T follicular helper cell (primary cell): Measurements from ENCODE around the gene FAM43A.

Experiments
- DNase-seq: peaks from one replicate; pipeline ENCODE4 v3.0.0-alpha.2; 2020; ENCODE audit warnings: low read depth

Gene FAM43A

DNA sequence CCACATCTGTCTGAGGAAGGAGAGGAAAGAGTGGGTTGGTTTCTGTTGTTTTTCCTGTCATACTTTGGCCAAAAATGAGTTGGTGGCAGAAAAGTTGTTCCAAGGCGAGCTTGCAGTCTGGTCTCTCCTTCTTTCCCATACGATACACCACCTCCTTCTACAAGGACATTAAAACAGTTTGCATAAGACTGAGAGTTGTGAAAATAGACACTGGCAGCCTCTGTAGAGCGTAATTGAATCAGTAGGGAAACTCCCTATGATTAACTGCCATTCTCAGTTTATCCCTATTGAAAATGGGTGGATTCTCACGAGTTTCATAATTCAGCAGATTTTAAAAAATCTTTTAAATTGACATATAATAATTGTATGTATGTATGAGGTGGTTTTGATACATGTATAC is 10.0 kb upstream of the FAM43A start:
- no peak for DNase-seq

DNA sequence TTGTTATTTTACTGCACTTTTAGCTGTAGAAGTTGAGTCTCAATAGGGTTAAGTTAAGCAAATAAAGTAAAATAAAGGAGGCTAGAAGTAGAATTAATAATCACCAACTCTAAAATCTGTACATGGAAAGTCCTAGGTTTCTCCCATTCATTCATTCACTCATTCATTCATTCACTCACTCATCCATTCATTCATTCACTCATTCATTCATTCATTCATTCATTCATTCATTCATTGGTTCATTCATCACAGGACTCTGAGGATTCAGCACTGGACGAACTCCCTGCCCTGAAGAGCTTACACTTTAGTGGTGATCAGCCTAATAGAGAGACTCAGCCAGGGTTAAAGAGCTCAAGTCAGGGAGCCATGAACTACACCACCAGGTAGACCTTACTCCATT is 9.2 kb upstream of the FAM43A start:
- DNase-seq = no peak

DNA sequence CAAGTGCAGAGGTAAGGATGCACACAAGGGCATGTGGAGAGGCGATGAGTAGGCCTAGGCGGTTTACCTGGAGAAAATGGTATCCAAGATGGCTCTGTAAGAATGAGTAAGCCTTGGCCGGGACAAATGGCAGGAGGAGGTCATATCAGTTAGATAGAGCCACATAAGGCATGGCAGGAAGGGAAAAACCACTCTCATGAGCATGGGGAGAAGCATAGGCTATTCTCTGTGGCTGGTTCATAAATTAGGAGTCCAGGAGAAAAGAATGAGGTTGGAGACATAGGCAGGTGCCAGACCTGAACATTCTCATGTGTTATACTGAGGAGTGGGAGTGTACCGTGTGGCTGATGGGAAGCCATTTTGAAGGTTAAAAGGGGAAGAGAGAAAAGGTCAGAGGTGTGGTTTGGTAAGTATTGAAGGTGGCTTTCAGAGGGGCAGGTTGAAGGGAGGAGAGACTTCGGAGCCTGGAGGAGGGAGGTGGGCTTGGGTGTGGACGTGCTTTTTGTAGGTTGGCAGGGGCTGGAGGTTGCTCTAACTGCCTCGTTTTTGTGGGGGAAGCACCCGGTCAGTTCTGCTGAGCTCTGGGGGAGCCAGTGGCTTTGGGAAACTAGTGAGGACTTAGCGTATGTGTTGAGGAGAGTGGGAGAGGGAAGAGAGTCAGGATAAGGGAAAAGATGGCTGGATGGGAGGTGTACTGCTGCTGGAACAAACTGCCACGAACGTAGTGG is 4.6 kb upstream of the FAM43A start:
- DNase-seq = no peak

- DNase-seq = no peak
Measured at GRCh38 chr3:194682189-194682693, 3.4 kb upstream of the FAM43A start.

GRCh38 chr3:194682694-194683310 is 2.9 kb upstream of the FAM43A start:
- DNase-seq = peak; percentile 46

- no peak for DNase-seq
Measured at GRCh38 chr3:194683380-194683779, 2.3 kb upstream of the FAM43A start.

GRCh38 chr3:194685065-194685717 is 492 bp upstream of the FAM43A start:
- no peak for DNase-seq

- DNase-seq = no peak
Measured at GRCh38 chr3:194686414-194686815, 732 bp downstream of the FAM43A start.

GRCh38 chr3:194686816-194687637 is 1.3 kb downstream of the FAM43A start:
- no peak for DNase-seq

DNA sequence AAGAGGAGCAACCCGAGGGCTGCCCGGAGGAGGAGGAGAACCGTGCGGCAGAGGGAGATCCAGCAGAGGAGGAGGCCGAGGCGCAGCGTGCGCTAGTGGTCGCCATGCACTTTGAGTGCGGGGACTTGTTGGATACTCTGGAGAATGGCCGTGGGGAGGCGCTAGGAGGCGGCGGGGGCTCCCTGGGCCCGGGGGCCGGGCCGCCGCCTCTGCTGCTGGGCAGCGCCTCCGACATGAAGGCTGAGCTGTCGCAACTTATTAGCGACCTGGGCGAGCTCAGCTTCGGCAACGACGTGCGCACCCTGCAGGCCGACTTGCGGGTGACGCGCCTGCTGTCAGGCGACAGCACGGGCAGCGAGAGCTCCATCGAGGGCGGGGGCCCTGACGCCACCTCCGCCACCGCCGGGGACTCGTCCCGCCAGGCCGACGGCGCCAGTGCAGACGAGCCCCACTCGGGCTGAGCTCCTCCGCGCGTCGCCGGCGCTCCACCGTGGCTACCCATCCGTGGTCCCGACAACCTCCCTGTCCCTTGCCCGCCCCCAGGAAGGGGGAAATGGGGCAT is 2.0 kb downstream of the FAM43A start:
- DNase-seq = peak; percentile 68

DNA sequence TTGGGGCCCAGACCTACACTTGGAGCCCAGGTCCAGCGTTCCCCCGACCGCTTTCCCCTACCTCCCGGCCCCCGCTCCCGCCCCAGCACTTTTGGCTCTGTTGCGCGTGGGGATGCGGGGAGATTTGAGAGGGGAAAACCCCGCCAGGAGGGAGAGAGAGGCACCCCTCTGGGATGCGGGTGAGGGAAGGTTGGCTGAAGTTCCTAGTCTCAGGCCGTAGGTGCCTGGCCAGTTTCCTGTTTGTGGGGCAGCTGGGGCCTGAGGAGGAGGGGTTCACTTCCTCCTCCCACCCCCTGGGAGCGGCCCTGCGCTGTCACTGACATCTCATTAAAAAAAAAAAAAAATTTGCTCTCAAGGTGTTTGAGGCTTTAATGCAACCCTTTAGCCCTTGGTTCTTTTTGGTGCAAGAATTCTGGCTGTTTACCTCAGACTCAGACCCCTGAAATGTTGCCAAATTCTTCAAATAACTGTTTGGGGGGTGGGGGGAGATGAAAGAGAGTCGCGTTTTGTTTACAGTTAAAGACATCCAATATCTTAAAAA is 2.6 kb downstream of the FAM43A start:
- no peak for DNase-seq

DNA sequence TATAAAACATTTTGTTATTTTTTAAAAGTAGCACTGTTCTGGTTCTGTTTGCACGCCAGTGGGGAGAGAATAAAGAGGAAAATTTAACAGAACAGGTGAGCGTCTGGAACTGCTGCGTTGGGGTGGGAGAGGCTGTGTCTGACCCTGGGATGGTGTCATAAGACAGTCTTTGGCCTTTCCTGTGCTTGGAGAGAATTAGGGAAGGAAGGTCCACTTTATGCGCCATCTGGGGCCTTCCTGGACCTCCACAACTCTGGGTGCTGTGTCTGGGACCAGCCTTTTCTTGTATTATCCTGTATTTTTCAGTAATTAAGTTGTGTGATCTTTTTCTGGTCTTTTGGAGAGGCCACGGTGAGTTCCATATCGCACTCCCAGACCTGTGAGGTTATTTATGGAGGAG is 3.3 kb downstream of the FAM43A start:
- no peak for DNase-seq

DNA sequence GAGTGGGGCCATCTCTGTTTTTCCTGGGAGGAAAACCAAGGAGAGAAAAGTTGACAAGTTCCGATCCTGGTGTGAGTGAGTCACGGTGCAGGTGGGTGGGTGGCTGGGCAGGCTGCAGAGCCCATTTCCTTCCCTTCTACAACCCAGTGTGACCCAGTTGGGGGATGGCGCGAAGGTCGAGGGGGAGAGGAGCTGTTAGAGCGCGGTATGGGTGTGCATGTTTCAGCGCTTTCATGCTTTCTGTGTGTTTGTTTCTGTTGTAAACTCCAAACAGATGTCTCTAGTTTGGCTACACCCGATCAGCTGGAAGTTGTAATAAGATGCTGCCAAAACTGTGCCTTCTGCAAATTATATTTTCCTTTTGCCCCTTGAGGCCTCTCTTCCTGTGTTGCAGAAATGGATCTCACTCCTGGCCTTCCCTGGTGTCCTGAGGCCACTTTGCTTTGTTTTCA is 3.8 kb downstream of the FAM43A start:
- no peak for DNase-seq

- DNase-seq = no peak
Measured at GRCh38 chr3:194690501-194691372, 5.1 kb downstream of the FAM43A start.

DNA sequence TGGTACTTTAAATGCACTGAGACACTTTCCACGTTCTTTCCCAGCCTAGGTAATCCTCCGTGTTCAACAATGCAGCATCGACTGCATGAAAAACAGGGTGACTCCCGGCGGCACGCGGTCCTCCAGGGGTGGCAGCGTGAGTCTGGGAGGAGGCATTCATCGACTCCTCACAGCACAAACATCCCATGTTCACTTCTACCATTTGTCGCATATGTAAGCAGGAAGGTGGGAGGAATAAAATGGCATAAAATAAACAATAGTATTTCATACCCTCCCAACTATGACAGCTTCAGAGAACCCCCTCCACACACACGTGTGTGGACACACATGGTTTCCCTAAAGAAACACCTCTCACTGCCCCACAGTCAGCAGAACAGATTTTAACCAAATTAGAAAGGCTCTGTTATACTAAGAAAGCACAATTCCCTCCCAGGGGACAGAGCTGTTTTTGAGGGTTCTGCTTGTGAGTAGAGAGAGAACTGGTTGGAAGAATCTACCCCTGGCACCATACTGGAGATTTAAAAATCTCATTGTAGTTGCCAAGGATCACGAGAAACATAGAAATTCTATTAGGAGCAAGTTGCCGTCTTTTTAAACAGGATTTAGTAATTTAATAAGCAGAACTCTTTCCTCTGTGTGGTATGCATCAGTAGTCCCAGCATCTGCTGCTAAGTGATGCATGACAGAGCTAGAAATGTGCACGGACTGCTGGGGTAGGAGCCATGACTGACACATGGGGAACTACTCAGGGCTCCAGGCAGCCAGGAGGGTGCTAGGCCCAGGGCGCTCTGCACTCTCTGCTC is 6.0 kb downstream of the FAM43A start:
- no peak for DNase-seq

GRCh38 chr3:194696702-194697101 is 11.0 kb downstream of the FAM43A start:
- no peak for DNase-seq

DNA sequence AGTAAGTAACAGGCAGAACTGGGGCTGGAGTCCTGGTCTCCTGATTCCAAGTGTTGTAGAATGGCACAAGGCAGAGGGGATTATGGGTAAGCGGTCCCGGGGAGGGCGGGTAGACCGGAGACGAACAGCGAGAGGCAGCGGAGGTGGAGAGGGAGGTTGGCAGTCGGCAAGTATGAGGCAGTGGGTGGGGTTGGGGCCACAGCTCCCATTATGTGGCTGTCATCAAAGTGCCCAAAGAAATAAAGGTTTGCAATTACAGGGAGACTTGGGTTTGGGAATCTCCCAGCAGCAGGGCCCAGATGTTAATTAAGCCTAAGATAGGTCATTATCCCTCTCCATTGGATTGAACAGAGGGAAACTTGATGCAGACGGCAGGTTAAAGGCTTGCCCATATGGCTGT is 16.9 kb downstream of the FAM43A start:
- DNase-seq = no peak

- DNase-seq = no peak
Measured at GRCh38 chr3:194705227-194705626, 19.5 kb downstream of the FAM43A start.

DNA sequence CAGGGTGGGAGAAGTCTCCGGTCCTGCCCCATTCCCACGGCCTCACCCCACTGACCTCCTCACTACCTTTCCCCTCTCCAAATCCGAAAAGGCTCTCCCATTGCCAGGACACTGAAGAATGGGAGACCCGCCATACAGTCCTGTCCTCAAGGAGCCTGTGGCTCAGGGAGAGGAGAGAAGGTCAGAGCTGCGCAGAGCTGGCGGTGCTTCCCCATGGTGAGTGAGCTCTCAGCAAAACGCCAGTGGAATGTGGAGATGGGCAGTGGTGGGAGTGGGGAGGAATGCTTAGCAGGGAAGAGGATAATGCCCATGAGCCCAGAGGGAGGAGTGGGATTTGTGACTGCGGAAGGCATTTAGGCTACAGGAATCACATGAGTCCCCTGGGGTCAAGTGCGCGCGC is 20.1 kb downstream of the FAM43A start:
- no peak for DNase-seq

- no peak for DNase-seq
Measured at GRCh38 chr3:194707147-194707540, 21.5 kb downstream of the FAM43A start.
